WTC11 (cell line): ENCODE data around the gene YARS2. TPM values are rescaled to one million over a fixed set of nuclear protein-coding genes. Genes with fewer than 3 reads are reported as not detected.
A peak's percentile ranks its signal among the peaks of the same experiment; 100 is the strongest.

Experiments used
- ATAC-seq: fragments of 200-7000 bp; cut with Tn5 transposase; 2 replicates; pipeline ENCODE4 v1.10.0; 2021; ENCODE audit warnings: mild to moderate bottlenecking, moderate library complexity
- CTCF ChIA-PET: fragments of 300-600 bp; sonication (Branson Sonifier 250); formaldehyde crosslinking; loops from one replicate; lab custom pipeline; 2021; ENCODE audit warnings: antibody characterized with exemption; lab: Charles Lee
- POLR2A ChIA-PET: fragments of 350-600 bp; sonication (Branson Sonifier 250); formaldehyde crosslinking; loops from one replicate; lab custom pipeline; 2021; ENCODE audit warnings: antibody characterized with exemption; lab: Charles Lee
- DNase-seq: peaks from one replicate; pipeline ENCODE4 v3.0.0; 2021; ENCODE audit warnings: low spot score
- H3K27ac Mint-ChIP-seq: 2 replicates; pipeline ENCODE4 v1.8.0; 2021; ENCODE audit warnings: mixed read lengths
- H3K27me3 Mint-ChIP-seq: 2 replicates; pipeline ENCODE4 v1.8.0; 2021; ENCODE audit warnings: low read depth, mild to moderate bottlenecking, moderate library complexity, mixed read lengths
- H3K36me3 Mint-ChIP-seq: 2 replicates; pipeline ENCODE4 v1.8.0; 2021; ENCODE audit warnings: mixed read lengths
- H3K4me1 Mint-ChIP-seq: 2 replicates; pipeline ENCODE4 v1.8.0; 2022; ENCODE audit warnings: mixed read lengths
- H3K4me3 Mint-ChIP-seq: 2 replicates; pipeline ENCODE4 v1.8.0; 2021; ENCODE audit warnings: mild to moderate bottlenecking, moderate library complexity, mixed read lengths
- H3K9me3 Mint-ChIP-seq: 2 replicates; pipeline ENCODE4 v1.8.0; 2021; ENCODE audit warnings: mixed read lengths
- CREM ChIP-seq: sonication (generic); formaldehyde crosslinking; IDR thresholded peaks from 2 replicates; pipeline ENCODE4 v1.8.1; 2022; ENCODE audit warnings: mild to moderate bottlenecking, missing genetic modification reagents, moderate library complexity
- ESRRA ChIP-seq: sonication (generic); formaldehyde crosslinking; IDR thresholded peaks from 2 replicates; pipeline ENCODE4 v1.8.1; 2022; ENCODE audit warnings: mild to moderate bottlenecking, missing genetic modification reagents, borderline replicate concordance
- HMGA2 ChIP-seq: fragments of 250-450 bp; sonication (Bioruptor Pico); IDR thresholded peaks from 2 replicates; pipeline ENCODE4 v1.4.0; 2021; ENCODE audit warnings: mild to moderate bottlenecking, moderate library complexity
- NFYB ChIP-seq: sonication (generic); formaldehyde crosslinking; conservative IDR thresholded peaks from 2 replicates; pipeline ENCODE4 v1.8.0; 2022; ENCODE audit warnings: low read depth, missing genetic modification reagents
- PRRX2 ChIP-seq: fragments of 250-450 bp; sonication (Bioruptor Pico); IDR thresholded peaks from 2 replicates; pipeline ENCODE4 v1.8.0; 2021; ENCODE audit warnings: mild to moderate bottlenecking
- SMAD3 ChIP-seq: sonication (generic); formaldehyde crosslinking; IDR thresholded peaks from 2 replicates; pipeline ENCODE4 v1.8.0; 2022; ENCODE audit warnings: missing genetic modification reagents, mild to moderate bottlenecking, borderline replicate concordance
- TP53 ChIP-seq: sonication (generic); formaldehyde crosslinking; IDR thresholded peaks from 2 replicates; pipeline ENCODE4 v1.8.1; 2023; ENCODE audit warnings: mild to moderate bottlenecking, missing genetic modification reagents
- ZNF219 ChIP-seq: sonication (generic); formaldehyde crosslinking; IDR thresholded peaks from 2 replicates; pipeline ENCODE4 v1.8.0; 2023; ENCODE audit warnings: missing genetic modification reagents, mild to moderate bottlenecking, borderline replicate concordance
- total RNA-seq: library from RNA; stranded (reverse); gene quantifications from 3 replicates; pipeline ENCODE4 v1.2.3, GENCODE V29; 2021
- TF ChIP-seq, protein P1 (sequence below): sonication (generic); formaldehyde crosslinking; conservative IDR thresholded peaks from 2 replicates; pipeline ENCODE4 v1.8.1; 2022; ENCODE audit warnings: mild to moderate bottlenecking, missing genetic modification reagents
- TF ChIP-seq, protein P2 (sequence below): fragments of 250-450 bp; sonication (Bioruptor Pico); IDR thresholded peaks from 2 replicates; pipeline ENCODE4 v1.9.0; 2021; ENCODE audit warnings: moderate library complexity, mild to moderate bottlenecking, inconsistent platforms, borderline replicate concordance
- TF ChIP-seq, protein P3 (sequence below): sonication (generic); formaldehyde crosslinking; IDR thresholded peaks from 2 replicates; pipeline ENCODE4 v1.8.0; 2023; ENCODE audit warnings: mild to moderate bottlenecking, missing genetic modification reagents
- TF ChIP-seq, protein P4 (sequence below): sonication (generic); formaldehyde crosslinking; IDR thresholded peaks from 2 replicates; pipeline ENCODE4 v1.8.0; 2022; ENCODE audit warnings: mild to moderate bottlenecking, missing genetic modification reagents
- TF ChIP-seq, protein P5 (sequence below): sonication (generic); formaldehyde crosslinking; IDR thresholded peaks from 2 replicates; pipeline ENCODE4 v1.8.1; 2022; ENCODE audit warnings: mild to moderate bottlenecking, missing genetic modification reagents, moderate library complexity, borderline replicate concordance
- TF ChIP-seq, protein P6 (sequence below): fragments of 250-450 bp; sonication (Bioruptor Pico); IDR thresholded peaks from 2 replicates; pipeline ENCODE4 v1.9.0; 2021; ENCODE audit warnings: mild to moderate bottlenecking, borderline replicate concordance
- TF ChIP-seq, protein P7 (sequence below): sonication (generic); formaldehyde crosslinking; IDR thresholded peaks from 2 replicates; pipeline ENCODE4 v1.8.0; 2023; ENCODE audit warnings: missing genetic modification reagents, mild to moderate bottlenecking, borderline replicate concordance

The YARS2 gene
- total RNA-seq, 1 experiment from 2014 or later = 41.4 TPM

DNA sequence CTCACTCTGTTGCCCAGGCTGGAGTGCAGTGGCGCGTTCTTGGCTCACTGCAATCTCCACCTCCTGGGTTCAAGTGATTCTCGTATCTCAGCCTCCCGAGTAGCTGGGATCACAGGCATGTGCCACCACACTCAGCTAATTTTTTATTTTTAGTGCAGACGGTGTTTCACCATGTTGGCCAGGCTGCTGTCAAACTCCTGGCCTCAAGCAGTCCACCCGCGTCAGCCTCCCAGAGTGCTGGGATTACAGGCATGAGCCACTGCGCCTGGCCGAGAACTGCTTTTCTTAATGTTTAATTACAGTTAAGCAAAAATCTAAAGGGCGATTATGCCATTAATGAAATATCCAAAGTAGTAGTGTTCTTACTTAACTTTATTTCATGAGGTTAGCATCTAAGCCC lies 13.6 kb downstream of the YARS2 start (continued):
- TF ChIP-seq, protein P1, sequence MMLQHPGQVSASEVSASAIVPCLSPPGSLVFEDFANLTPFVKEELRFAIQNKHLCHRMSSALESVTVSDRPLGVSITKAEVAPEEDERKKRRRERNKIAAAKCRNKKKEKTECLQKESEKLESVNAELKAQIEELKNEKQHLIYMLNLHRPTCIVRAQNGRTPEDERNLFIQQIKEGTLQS (CRISPR knock-in tag) = no peak
- TF ChIP-seq SMAD3 (CRISPR knock-in tag) = no peak
- TF ChIP-seq CREM = no peak

DNA sequence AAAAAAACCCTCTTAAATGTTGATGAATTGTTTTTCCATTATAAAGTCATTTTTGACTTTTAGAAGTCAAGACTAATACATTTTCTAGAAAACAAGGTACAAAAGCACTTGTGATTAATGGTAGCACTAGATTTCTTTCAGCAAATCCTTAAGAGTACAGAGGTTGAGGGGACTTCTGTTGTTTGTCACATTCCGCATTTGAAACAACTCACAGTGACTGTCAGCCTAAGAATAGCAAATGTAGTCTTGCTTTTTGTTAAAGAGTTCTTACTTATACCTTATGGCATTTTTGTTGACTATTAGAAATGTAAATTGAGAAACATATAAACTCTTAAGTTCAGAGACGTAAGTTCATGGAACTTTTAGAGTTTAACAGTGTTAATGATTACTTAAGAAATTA lies 16.4 kb downstream of the YARS2 start:
- CTCF ChIA-PET = interaction anchor here (1.2 kb wide), 1 partner anchor 16 kb away, joined by 4 read pairs; no protein-coding TSS in a partner anchor
- no peaks in the 10 kb centered on the region for H3K9me3 Mint-ChIP-seq
- H3K27ac Mint-ChIP-seq = no peak overlapping the region
- H3K4me3 Mint-ChIP-seq = no peak overlapping the region
- ATAC-seq (no peak), DNase-seq (no peak)
- POLR2A ChIA-PET = no interaction called here
- H3K27me3 Mint-ChIP-seq = no peaks in the 10 kb centered on the region
- TF ChIP-seq, protein P2, sequence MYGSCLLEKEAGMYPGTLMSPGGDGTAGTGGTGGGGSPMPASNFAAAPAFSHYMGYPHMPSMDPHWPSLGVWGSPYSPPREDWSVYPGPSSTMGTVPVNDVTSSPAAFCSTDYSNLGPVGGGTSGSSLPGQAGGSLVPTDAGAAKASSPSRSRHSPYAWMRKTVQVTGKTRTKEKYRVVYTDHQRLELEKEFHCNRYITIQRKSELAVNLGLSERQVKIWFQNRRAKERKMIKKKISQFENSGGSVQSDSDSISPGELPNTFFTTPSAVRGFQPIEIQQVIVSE (CRISPR knock-in tag) = no peak
- no peak for TF ChIP-seq ZNF219 (CRISPR knock-in tag)
- TF ChIP-seq, protein P3, sequence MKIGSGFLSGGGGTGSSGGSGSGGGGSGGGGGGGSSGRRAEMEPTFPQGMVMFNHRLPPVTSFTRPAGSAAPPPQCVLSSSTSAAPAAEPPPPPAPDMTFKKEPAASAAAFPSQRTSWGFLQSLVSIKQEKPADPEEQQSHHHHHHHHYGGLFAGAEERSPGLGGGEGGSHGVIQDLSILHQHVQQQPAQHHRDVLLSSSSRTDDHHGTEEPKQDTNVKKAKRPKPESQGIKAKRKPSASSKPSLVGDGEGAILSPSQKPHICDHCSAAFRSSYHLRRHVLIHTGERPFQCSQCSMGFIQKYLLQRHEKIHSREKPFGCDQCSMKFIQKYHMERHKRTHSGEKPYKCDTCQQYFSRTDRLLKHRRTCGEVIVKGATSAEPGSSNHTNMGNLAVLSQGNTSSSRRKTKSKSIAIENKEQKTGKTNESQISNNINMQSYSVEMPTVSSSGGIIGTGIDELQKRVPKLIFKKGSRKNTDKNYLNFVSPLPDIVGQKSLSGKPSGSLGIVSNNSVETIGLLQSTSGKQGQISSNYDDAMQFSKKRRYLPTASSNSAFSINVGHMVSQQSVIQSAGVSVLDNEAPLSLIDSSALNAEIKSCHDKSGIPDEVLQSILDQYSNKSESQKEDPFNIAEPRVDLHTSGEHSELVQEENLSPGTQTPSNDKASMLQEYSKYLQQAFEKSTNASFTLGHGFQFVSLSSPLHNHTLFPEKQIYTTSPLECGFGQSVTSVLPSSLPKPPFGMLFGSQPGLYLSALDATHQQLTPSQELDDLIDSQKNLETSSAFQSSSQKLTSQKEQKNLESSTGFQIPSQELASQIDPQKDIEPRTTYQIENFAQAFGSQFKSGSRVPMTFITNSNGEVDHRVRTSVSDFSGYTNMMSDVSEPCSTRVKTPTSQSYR (CRISPR knock-in tag) = no peak
- TF ChIP-seq, all 79 proteins: peak for 0
- Mint-ChIP-seq H3K4me1 (peaks cover 23% of the 10 kb centered on the region), H3K36me3 (peaks cover 63% of the 10 kb centered on the region)

DNA sequence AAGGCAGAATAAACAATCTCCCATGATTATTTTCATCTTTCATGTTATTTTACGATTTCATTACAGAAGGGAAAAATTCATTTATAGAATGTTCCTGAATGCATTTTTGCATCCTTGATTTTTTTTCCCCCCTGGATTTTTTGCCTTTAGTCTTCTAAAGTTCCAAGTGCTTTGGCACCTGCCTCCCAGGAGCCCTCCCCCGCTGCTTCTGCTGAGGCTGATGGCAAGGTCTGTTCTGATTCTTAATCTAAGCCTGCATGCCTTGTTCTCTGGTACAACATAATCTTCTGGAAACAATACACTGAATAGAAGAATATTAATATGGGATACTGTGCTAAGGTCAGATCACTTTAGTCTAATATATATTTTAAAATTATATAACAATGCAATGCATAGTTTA lies 18.0 kb downstream of the YARS2 start:
- Mint-ChIP-seq H3K4me1 (peaks cover 23% of the 10 kb centered on the region), H3K4me3 (no peak overlapping the region), H3K27me3 (no peaks in the 10 kb centered on the region), H3K27ac (no peak overlapping the region), H3K36me3 (peaks cover 57% of the 10 kb centered on the region), H3K9me3 (no peaks in the 10 kb centered on the region)
- ChIA-PET POLR2A (no interaction called here), CTCF (no interaction called here)
- DNase-seq (no peak), ATAC-seq (no peak)
- TF ChIP-seq HMGA2 (CRISPR knock-in tag) (no peak), ESRRA (CRISPR knock-in tag) (no peak)
- TF ChIP-seq, protein P4, sequence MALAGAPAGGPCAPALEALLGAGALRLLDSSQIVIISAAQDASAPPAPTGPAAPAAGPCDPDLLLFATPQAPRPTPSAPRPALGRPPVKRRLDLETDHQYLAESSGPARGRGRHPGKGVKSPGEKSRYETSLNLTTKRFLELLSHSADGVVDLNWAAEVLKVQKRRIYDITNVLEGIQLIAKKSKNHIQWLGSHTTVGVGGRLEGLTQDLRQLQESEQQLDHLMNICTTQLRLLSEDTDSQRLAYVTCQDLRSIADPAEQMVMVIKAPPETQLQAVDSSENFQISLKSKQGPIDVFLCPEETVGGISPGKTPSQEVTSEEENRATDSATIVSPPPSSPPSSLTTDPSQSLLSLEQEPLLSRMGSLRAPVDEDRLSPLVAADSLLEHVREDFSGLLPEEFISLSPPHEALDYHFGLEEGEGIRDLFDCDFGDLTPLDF (CRISPR knock-in tag) = no peak

DNA sequence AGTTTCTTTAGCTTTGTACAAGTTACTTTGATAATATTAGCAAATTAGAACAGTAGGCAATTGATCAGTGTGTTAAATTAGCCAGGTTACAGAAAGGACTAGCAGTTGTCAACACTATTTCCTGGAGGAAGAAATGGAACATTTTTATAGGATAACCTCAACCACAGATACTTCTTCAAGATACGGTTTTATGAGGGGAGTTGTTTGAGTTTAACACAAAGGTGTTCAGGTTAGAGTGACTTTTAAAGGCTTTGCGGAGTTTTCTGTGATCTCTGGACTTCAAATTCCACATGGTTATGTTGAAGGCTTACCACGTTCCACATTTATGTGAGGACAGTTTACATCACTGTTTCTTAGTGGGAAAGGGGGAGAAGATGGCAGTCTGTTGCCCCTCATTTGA lies 19.3 kb downstream of the YARS2 start:
- ChIA-PET POLR2A (no interaction called here), CTCF (no interaction called here)
- H3K27me3 Mint-ChIP-seq = no peaks in the 10 kb centered on the region
- peaks cover 23% of the 10 kb centered on the region for H3K4me1 Mint-ChIP-seq
- H3K4me3 Mint-ChIP-seq = no peak overlapping the region
- ATAC-seq (no peak), DNase-seq (no peak)
- peaks cover 57% of the 10 kb centered on the region for H3K36me3 Mint-ChIP-seq
- peak overlapping the region; percentile 77 for H3K27ac Mint-ChIP-seq
- no peaks in the 10 kb centered on the region for H3K9me3 Mint-ChIP-seq
- TF ChIP-seq PRRX2 (CRISPR knock-in tag) = no peak
- TF ChIP-seq, protein P5, sequence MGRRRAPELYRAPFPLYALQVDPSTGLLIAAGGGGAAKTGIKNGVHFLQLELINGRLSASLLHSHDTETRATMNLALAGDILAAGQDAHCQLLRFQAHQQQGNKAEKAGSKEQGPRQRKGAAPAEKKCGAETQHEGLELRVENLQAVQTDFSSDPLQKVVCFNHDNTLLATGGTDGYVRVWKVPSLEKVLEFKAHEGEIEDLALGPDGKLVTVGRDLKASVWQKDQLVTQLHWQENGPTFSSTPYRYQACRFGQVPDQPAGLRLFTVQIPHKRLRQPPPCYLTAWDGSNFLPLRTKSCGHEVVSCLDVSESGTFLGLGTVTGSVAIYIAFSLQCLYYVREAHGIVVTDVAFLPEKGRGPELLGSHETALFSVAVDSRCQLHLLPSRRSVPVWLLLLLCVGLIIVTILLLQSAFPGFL (CRISPR knock-in tag) = no peak
- TF ChIP-seq NFYB = no peak
- TF ChIP-seq, protein P6, sequence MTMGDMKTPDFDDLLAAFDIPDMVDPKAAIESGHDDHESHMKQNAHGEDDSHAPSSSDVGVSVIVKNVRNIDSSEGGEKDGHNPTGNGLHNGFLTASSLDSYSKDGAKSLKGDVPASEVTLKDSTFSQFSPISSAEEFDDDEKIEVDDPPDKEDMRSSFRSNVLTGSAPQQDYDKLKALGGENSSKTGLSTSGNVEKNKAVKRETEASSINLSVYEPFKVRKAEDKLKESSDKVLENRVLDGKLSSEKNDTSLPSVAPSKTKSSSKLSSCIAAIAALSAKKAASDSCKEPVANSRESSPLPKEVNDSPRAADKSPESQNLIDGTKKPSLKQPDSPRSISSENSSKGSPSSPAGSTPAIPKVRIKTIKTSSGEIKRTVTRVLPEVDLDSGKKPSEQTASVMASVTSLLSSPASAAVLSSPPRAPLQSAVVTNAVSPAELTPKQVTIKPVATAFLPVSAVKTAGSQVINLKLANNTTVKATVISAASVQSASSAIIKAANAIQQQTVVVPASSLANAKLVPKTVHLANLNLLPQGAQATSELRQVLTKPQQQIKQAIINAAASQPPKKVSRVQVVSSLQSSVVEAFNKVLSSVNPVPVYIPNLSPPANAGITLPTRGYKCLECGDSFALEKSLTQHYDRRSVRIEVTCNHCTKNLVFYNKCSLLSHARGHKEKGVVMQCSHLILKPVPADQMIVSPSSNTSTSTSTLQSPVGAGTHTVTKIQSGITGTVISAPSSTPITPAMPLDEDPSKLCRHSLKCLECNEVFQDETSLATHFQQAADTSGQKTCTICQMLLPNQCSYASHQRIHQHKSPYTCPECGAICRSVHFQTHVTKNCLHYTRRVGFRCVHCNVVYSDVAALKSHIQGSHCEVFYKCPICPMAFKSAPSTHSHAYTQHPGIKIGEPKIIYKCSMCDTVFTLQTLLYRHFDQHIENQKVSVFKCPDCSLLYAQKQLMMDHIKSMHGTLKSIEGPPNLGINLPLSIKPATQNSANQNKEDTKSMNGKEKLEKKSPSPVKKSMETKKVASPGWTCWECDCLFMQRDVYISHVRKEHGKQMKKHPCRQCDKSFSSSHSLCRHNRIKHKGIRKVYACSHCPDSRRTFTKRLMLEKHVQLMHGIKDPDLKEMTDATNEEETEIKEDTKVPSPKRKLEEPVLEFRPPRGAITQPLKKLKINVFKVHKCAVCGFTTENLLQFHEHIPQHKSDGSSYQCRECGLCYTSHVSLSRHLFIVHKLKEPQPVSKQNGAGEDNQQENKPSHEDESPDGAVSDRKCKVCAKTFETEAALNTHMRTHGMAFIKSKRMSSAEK = no peak
- TF ChIP-seq TP53 = no peak
- TF ChIP-seq ZNF219 (CRISPR knock-in tag) = no peak
- TF ChIP-seq, protein P7, sequence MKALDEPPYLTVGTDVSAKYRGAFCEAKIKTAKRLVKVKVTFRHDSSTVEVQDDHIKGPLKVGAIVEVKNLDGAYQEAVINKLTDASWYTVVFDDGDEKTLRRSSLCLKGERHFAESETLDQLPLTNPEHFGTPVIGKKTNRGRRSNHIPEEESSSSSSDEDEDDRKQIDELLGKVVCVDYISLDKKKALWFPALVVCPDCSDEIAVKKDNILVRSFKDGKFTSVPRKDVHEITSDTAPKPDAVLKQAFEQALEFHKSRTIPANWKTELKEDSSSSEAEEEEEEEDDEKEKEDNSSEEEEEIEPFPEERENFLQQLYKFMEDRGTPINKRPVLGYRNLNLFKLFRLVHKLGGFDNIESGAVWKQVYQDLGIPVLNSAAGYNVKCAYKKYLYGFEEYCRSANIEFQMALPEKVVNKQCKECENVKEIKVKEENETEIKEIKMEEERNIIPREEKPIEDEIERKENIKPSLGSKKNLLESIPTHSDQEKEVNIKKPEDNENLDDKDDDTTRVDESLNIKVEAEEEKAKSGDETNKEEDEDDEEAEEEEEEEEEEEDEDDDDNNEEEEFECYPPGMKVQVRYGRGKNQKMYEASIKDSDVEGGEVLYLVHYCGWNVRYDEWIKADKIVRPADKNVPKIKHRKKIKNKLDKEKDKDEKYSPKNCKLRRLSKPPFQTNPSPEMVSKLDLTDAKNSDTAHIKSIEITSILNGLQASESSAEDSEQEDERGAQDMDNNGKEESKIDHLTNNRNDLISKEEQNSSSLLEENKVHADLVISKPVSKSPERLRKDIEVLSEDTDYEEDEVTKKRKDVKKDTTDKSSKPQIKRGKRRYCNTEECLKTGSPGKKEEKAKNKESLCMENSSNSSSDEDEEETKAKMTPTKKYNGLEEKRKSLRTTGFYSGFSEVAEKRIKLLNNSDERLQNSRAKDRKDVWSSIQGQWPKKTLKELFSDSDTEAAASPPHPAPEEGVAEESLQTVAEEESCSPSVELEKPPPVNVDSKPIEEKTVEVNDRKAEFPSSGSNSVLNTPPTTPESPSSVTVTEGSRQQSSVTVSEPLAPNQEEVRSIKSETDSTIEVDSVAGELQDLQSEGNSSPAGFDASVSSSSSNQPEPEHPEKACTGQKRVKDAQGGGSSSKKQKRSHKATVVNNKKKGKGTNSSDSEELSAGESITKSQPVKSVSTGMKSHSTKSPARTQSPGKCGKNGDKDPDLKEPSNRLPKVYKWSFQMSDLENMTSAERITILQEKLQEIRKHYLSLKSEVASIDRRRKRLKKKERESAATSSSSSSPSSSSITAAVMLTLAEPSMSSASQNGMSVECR (CRISPR knock-in tag) = no peak
